ENCODE results near the gene ENKD1. TPM values are rescaled to one million over a fixed set of nuclear protein-coding genes. Genes with fewer than 3 reads are reported as not detected.

The ENKD1 gene
- total and polyA plus RNA-seq, 4 experiments from 2014 or later, result 1.1 to 7.7 (median 4.6) TPM

DNA sequence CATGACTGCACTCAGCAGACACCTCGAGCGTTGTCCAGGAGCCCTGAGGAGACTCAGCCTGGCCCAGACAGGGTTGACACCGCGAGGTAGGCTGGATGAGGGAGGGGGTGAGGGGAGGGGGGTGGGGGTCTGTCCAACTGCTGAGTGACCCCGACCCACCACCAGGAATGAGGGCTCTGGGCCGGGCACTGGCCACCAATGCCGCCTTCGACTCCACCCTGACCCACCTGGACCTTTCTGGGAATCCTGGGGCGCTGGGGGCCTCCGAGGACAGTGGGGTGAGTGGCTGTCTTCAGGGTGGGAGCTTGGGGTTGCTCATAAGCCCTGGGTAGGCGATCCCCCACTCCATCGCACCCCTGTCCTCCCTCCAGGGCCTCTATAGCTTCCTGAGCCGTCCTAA lies 18.9 kb downstream of the ENKD1 start:
- no peak overlapping the region for H3K4me3 ChIP-seq (ENCODE audit: low read length in 2 of 2)
- CTCF ChIA-PET (ENCODE audit: partially characterized antibody), result interaction anchor here (0.5 to 15.0 kb wide), 3 partner anchors 16 to 126 kb away, joined by 3 to 329 read pairs (median 8); no protein-coding TSS in a partner anchor
- peaks cover 19 to 40% of the 10 kb centered on the region in 2 donors for H3K36me3 Mint-ChIP-seq

DNA sequence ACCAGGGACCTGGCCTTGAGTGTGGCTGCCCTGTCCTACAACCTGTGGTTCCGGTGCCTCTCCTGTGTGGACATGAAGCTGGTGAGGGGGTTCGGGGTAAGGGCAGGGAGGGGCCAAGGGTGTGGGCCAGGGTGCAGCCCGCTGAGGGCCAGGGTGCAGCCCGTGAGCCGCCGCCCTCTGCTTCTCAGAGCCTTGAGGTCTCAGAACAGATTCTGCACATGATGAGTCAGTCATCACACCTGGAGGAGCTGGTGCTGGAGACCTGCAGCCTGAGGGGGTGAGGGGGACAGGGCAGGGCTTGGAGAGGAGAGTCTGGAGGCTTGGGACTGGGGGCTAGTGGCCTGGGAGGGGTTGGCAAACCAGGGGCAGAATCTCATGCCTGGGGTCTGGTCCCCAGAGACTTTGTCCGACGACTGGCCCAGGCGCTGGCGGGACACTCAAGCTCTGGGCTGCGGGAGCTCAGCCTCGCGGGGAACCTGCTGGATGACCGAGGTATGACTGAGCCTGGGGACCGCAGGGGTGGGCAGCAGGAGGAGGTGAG lies 19.4 kb downstream of the ENKD1 start:
- no peaks in the 10 kb centered on the region for H3K27me3 ChIP-seq (ENCODE audit: insufficient read depth, low read length)
- no peak overlapping the region for H3K4me3 ChIP-seq (ENCODE audit: low read length in 2 of 2)
- H3K27ac ChIP-seq (ENCODE audit: low read depth, low read length), result peak overlapping the region; percentile 93
- H3K4me1 ChIP-seq (ENCODE audit: insufficient read depth, low read length), result peaks cover 34% of the 10 kb centered on the region
- peaks cover 0 to 2% (median 0%) of the 10 kb centered on the region in 8 donors for H3K9me3 Mint-ChIP-seq
- H3K27me3 Mint-ChIP-seq, result no peaks in the 10 kb centered on the region
- H3K36me3 ChIP-seq (ENCODE audit: insufficient read depth, low read length), result peaks cover 48% of the 10 kb centered on the region
- H3K36me3 Mint-ChIP-seq, result peaks cover 18 to 38% of the 10 kb centered on the region in 2 donors
- DNase-seq, result no peak
- no peaks in the 10 kb centered on the region for H3K9me3 ChIP-seq (ENCODE audit: control insufficient read depth in 1 of 2, low read length in 2 of 2)
- POLR2A ChIA-PET (ENCODE audit: partially characterized antibody), result interaction anchor here (1.4 to 9.5 kb wide), 7 partner anchors 11 to 288 kb away, joined by 4 to 190 read pairs (median 29); partner anchors contain the start of genes ACD, CTCF, PARD6A and RIPOR1
- peak overlapping the region in 1 of 8 donors; percentile 9 for H3K4me3 Mint-ChIP-seq
- peaks cover 6 to 36% (median 24%) of the 10 kb centered on the region in 4 donors for H3K4me1 Mint-ChIP-seq
- peak overlapping the region in 2 of 7 donors; percentile 4 to 60 for H3K27ac Mint-ChIP-seq
- CTCF ChIA-PET (ENCODE audit: partially characterized antibody), result interaction anchor here (0.5 to 15.0 kb wide), 4 partner anchors 16 to 126 kb away, joined by 3 to 329 read pairs (median 42); partner anchors contain the start of gene CTCF
- intact Hi-C loops (cut with micrococcal nuclease), result no loop called here

More for the DNA sequence above, 18.9 kb downstream of the ENKD1 start:
- Mint-ChIP-seq H3K4me1 (peaks cover 6 to 36% (median 25%) of the 10 kb centered on the region in 4 donors), H3K27me3 (no peaks in the 10 kb centered on the region), H3K4me3 (no peak overlapping the region), H3K9me3 (peaks cover 0 to 2% (median 0%) of the 10 kb centered on the region in 8 donors), H3K27ac (no peak overlapping the region)
- H3K27ac ChIP-seq (ENCODE audit: low read depth, low read length), result no peak overlapping the region
- intact Hi-C loops (cut with micrococcal nuclease), result no loop called here
- H3K9me3 ChIP-seq (ENCODE audit: control insufficient read depth in 1 of 2, low read length in 2 of 2), result no peaks in the 10 kb centered on the region
- POLR2A ChIA-PET (ENCODE audit: partially characterized antibody), result interaction anchor here (0.6 to 9.5 kb wide), 5 partner anchors 11 to 360 kb away, joined by 3 to 164 read pairs (median 4); partner anchors contain the start of genes ACD, CTCF, PARD6A and RIPOR1
- peaks cover 50% of the 10 kb centered on the region for H3K36me3 ChIP-seq (ENCODE audit: insufficient read depth, low read length)
- H3K27me3 ChIP-seq (ENCODE audit: insufficient read depth, low read length), result no peaks in the 10 kb centered on the region
- H3K4me1 ChIP-seq (ENCODE audit: insufficient read depth, low read length), result peaks cover 34% of the 10 kb centered on the region
- no peak for DNase-seq

DNA sequence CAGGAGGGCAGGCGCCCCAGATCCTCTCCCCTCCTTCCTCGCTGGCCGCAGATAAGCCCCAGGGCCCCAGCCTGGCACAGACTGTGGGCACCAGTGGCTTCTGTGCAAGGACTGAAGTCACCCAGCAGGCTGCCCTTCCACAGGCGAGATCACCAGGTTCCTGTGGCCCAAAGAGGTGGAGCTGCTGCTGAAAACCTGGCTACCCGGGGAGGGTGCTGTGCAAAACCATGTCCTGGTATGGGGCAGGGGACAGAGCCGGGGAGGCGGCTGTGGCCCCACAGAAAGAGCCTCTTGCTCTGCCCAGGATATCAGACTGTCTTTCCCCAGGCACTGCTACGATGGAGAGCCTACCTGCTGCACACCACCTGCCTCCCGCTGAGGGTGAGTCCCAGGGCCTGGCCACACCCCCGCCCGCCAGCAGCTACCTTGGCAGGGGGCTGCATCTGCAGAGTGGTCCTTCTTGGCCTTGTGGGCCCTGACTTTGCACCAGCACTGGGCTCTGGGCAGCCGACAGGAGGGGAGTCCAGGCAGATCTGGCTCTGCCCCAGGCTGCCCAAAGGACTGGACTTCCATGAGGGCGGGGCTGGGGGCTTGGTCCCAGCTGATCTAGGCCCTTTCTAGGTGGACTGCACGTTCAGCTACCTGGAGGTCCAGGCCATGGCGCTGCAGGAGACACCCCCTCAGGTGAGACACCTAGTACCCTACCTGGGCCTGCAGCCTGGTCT lies 21.0 kb downstream of the ENKD1 start:
- Histone ChIP-seq H3K27me3 (ENCODE audit: insufficient read depth, low read length) (no peaks in the 10 kb centered on the region), H3K36me3 (ENCODE audit: insufficient read depth, low read length) (peaks cover 32% of the 10 kb centered on the region), H3K27ac (ENCODE audit: low read depth, low read length) (peak overlapping the region; percentile 93), H3K4me1 (ENCODE audit: insufficient read depth, low read length) (peaks cover 34% of the 10 kb centered on the region), H3K4me3 (ENCODE audit: low read length in 2 of 2) (peak overlapping the region; percentile 66 to 75), H3K9me3 (ENCODE audit: control insufficient read depth in 1 of 2, low read length in 2 of 2) (no peaks in the 10 kb centered on the region)
- Mint-ChIP-seq H3K27me3 (no peaks in the 10 kb centered on the region), H3K4me3 (peak overlapping the region; percentile 82 to 91 (median 88)), H3K27ac (peak overlapping the region; percentile 86 to 94 (median 88)), H3K4me1 (peaks cover 3 to 33% (median 17%) of the 10 kb centered on the region in 4 donors), H3K9me3 (no peaks in the 10 kb centered on the region), H3K36me3 (peaks cover 6 to 22% of the 10 kb centered on the region in 2 donors)
- POLR2A ChIA-PET (ENCODE audit: partially characterized antibody), result interaction anchor here (0.6 to 9.5 kb wide), 22 partner anchors 13 to 360 kb away, joined by 3 to 190 read pairs (median 8); partner anchors contain the start of genes ACD, ATP6V0D1, C16orf86 and CTCF
- DNase-seq, result no peak
- intact Hi-C loops (cut with micrococcal nuclease), result loop anchor here (1.0 to 2.0 kb wide), 3 partner anchors 15 to 125 kb away; partner anchors contain the start of genes ACD and PARD6A
- CTCF ChIA-PET (ENCODE audit: partially characterized antibody), result interaction anchor here (0.6 to 15.0 kb wide), 38 partner anchors 12 to 238 kb away, joined by 3 to 329 read pairs (median 4); partner anchors contain the start of genes ACD, ATP6V0D1, C16orf86 and CTCF

DNA sequence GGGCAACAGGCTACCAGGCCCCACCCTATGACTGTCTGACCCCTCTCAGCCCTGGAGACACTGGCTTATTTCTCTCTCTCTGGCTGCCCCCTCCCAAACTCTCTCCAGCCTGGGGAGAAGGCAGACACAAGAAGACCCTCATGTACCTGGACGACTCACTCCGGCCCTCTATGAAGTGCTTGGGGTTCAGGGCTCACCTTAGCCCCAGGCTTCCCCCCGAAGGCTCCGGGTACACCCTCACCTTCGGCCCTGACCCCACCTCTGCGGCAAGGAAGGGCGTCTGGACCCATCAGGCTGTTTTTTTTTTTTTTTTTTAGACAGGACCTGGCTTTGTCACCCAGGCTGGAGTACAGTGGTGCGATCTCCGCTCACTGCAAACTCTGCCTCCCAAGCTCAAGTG lies 22.5 kb downstream of the ENKD1 start:
- ChIA-PET POLR2A (ENCODE audit: partially characterized antibody) (interaction anchor here (1.3 to 9.5 kb wide), 13 partner anchors 12 to 163 kb away, joined by 4 to 190 read pairs (median 14); partner anchors contain the start of genes ACD, ATP6V0D1, C16orf86 and CTCF), CTCF (ENCODE audit: partially characterized antibody) (interaction anchor here (0.7 to 15.0 kb wide), 24 partner anchors 10 to 189 kb away, joined by 3 to 329 read pairs (median 8); partner anchors contain the start of genes ACD, ATP6V0D1, C16orf86 and CTCF)
- Mint-ChIP-seq H3K9me3 (no peaks in the 10 kb centered on the region), H3K27ac (peak overlapping the region; percentile 67 to 94 (median 89)), H3K27me3 (no peaks in the 10 kb centered on the region), H3K4me3 (peak overlapping the region; percentile 51 to 74 (median 68)), H3K36me3 (peaks cover 3 to 13% of the 10 kb centered on the region in 2 donors), H3K4me1 (peaks cover 2 to 28% (median 11%) of the 10 kb centered on the region in 4 donors)
- intact Hi-C loops (cut with micrococcal nuclease), result loop anchor here (1.0 to 2.0 kb wide), 4 partner anchors 17 to 123 kb away; partner anchors contain the start of genes ACD, CTCF and PARD6A
- DNase-seq, result no peak
- Histone ChIP-seq H3K36me3 (ENCODE audit: insufficient read depth, low read length) (peaks cover 17% of the 10 kb centered on the region), H3K4me3 (ENCODE audit: low read length in 2 of 2) (no peak overlapping the region), H3K4me1 (ENCODE audit: insufficient read depth, low read length) (peaks cover 34% of the 10 kb centered on the region), H3K27ac (ENCODE audit: low read depth, low read length) (peak overlapping the region; percentile 93), H3K27me3 (ENCODE audit: insufficient read depth, low read length) (no peaks in the 10 kb centered on the region), H3K9me3 (ENCODE audit: control insufficient read depth in 1 of 2, low read length in 2 of 2) (no peaks in the 10 kb centered on the region)

DNA sequence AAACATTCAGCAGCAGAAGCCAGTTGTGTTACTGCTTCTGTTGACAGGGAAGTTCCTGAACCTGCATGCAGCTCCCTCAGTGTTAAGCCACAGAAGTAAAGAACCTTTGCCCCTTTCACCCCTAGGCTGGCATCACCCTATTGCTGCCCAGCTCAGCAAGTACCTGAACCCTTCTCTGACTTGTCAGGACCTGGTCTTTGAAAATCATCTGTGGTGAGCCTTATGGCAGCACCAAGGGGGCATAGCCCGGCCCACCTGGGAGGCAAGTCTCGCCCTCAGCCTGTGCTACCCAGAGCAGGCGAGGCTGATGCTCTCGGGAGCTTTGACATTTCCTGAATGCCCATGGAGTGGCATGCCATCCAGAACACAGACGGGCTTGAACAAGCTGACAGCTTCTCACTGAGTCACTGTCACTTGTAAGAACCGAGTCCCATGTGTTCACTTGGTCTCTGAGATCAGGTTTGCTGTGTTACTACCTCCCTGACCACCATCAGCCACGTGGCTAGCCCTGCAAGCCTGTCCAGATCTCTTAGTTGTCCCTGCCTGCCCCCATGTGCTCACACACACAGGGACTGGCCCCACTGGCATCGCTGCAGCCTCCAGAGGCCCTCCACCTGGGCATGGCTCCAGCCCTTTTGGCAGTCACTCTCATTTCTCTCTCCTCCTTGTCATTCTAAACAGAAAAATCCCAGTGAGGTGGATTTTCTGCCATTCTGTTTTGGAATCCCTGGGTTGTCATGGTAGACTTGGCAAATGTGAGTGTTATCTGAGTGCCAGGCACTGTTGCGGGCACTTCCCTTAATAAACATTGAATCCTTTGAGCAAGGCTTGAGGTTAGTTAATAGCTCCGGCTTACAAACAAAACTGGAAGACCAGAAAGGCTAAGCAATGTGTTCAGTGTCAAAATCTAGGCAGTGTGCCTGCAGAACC lies 24.5 kb downstream of the ENKD1 start:
- peaks cover 18% of the 10 kb centered on the region in 2 donors for H3K36me3 Mint-ChIP-seq
- H3K4me3 ChIP-seq (ENCODE audit: low read length in 2 of 2), result no peak overlapping the region
- H3K9me3 ChIP-seq (ENCODE audit: control insufficient read depth in 1 of 2, low read length in 2 of 2), result no peaks in the 10 kb centered on the region
- H3K36me3 ChIP-seq (ENCODE audit: insufficient read depth, low read length), result peaks cover 31% of the 10 kb centered on the region
- H3K27ac ChIP-seq (ENCODE audit: low read depth, low read length), result no peak overlapping the region
- H3K27me3 ChIP-seq (ENCODE audit: insufficient read depth, low read length), result no peaks in the 10 kb centered on the region
- POLR2A ChIA-PET (ENCODE audit: partially characterized antibody), result interaction anchor here (1.0 to 9.5 kb wide), 4 partner anchors 17 to 93 kb away, joined by 3 to 190 read pairs (median 94); partner anchors contain the start of genes ACD, CTCF and PARD6A
- no peaks in the 10 kb centered on the region for H3K27me3 Mint-ChIP-seq
- peaks cover 30% of the 10 kb centered on the region for H3K4me1 ChIP-seq (ENCODE audit: insufficient read depth, low read length)
- no peak for DNase-seq
- CTCF ChIA-PET (ENCODE audit: partially characterized antibody), result interaction anchor here (0.5 to 15.0 kb wide), 9 partner anchors 8 to 128 kb away, joined by 3 to 329 read pairs (median 16); partner anchors contain the start of gene CTCF
- H3K27ac Mint-ChIP-seq, result peak overlapping the region in 1 of 7 donors; percentile 13
- intact Hi-C loops (cut with micrococcal nuclease), result no loop called here
- peaks cover 2 to 28% (median 11%) of the 10 kb centered on the region in 4 donors for H3K4me1 Mint-ChIP-seq
- no peak overlapping the region for H3K4me3 Mint-ChIP-seq
- H3K9me3 Mint-ChIP-seq, result no peaks in the 10 kb centered on the region

DNA sequence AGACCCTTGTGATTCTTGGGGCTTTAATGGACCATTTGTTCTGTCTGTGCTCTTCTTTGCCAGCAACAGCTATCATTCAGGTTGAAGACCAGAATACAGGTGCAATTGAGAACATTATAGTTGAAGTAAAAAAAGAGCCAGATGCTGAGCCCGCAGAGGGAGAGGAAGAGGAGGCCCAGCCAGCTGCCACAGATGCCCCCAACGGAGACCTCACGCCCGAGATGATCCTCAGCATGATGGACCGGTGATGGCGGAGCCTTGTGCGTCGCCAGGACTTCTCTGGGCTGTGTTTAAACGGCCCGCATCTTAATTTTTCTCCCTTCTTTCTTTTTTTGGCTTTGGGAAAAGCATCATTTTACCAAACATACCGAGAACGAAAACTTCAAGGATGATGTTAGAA lies 28.9 kb downstream of the ENKD1 start:
- peaks cover 32 to 39% of the 10 kb centered on the region in 2 donors for H3K36me3 Mint-ChIP-seq

More for the DNA sequence above, 28.9 kb downstream of the ENKD1 start:
- H3K9me3 ChIP-seq (ENCODE audit: control insufficient read depth in 1 of 2, low read length in 2 of 2), result no peaks in the 10 kb centered on the region
- Mint-ChIP-seq H3K4me3 (no peak overlapping the region), H3K9me3 (no peaks in the 10 kb centered on the region), H3K27ac (no peak overlapping the region), H3K27me3 (no peaks in the 10 kb centered on the region), H3K4me1 (no peaks in the 10 kb centered on the region)
- H3K27ac ChIP-seq (ENCODE audit: low read depth, low read length), result no peak overlapping the region
- no peaks in the 10 kb centered on the region for H3K27me3 ChIP-seq (ENCODE audit: insufficient read depth, low read length)
- ChIA-PET CTCF (ENCODE audit: partially characterized antibody) (interaction anchor here (3.1 kb wide), 1 partner anchor 117 kb away, joined by 14 read pairs; no protein-coding TSS in a partner anchor), POLR2A (ENCODE audit: partially characterized antibody) (interaction anchor here (1.2 kb wide), 1 partner anchor 90 kb away, joined by 5 read pairs; no protein-coding TSS in a partner anchor)
- peaks cover 34% of the 10 kb centered on the region for H3K36me3 ChIP-seq (ENCODE audit: insufficient read depth, low read length)
- intact Hi-C loops (cut with micrococcal nuclease), result no loop called here
- no peak for DNase-seq
- H3K4me3 ChIP-seq (ENCODE audit: low read length in 2 of 2), result no peak overlapping the region
- no peaks in the 10 kb centered on the region for H3K4me1 ChIP-seq (ENCODE audit: insufficient read depth, low read length)
